HPDE6-E6E7 (cell line): ENCODE results near the gene ADGRE2.
"Not testable (repeated sequence)": the region's sequence is repeated elsewhere in the genome, so short reads cannot be mapped to it uniquely, and the experiment has no call there.

Experiments
- DNase-seq: peaks from one replicate; pipeline ENCODE4 v3.0.0; 2011; ENCODE audit warnings: missing footprints; ENCODE audit errors: extremely low spot score

Gene ADGRE2

DNA sequence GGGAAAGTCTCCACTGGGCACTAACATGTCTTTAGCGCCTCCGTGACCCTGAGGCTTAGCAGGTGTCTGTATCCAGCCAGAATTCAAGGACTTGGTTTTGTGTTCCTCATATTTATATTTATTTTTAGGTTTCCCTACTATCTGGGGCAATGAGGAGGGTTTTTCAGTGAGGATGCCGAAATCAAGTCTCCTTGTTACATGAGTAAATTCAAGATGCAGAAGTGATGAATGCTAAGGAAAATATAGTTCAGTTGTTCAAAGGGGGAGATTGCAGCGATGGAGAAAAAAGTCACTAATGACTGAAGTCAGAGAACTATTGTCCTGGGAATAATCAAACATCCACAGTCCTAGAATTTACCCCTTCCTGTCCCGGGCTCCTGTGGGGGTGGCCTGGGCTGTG is 791 bp upstream of the ADGRE2 start:
- no peak for DNase-seq

DNA sequence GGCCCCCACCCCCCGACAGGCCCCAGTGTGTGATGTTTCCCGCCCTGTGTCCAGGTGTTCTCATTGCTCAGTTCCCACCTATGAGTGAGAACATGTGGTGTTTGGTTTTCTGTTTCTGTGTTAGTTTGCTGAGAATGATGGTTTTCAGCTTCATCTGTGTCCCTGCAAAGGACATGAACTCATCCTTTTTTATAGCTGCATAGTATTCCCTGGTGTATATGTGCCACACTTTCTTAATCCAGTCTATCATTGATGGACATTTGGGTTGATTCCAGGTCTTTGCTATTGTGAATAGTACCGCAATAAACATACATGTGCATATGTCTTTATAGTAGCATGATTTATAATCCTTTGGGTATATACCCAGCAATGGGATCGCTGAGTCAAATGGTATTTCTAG is 715 bp downstream of the ADGRE2 start:
- DNase-seq = not testable (repeated sequence)

DNA sequence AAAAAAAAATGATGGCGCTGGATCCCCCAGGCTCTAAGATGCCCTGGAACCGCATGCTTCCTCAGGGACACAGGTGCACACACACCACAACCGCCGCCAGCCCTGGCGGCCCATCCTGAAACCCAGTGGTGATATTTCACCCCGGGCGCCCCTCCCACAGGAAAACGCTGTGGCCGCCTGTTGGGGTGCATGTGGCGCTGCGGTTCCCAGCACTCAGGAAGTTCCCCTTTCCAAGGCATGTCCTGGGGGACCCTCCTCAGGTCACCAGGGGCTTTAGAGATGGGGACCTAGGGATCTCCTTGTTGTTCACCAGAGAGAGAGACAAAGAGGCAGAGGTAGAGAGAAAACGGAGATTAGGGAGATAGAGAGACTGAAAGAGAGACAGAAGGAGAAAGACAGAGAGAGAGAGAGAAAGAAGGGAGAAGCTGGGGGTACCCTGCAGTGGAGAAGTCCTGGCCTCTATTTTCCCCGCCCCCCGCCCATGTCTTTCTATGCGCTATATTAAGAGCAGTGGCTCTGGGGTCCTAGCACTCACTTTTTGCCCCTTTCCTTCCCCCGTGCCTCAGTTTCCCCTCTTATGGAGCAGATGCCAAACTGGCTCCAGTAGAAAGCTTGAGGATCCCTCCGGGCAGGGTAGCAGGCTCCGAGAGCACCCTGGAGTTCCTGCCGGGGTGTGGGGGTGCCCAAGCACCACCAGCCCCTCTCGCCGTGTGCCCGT is 2.3 kb downstream of the ADGRE2 start:
- DNase-seq = no peak

DNA sequence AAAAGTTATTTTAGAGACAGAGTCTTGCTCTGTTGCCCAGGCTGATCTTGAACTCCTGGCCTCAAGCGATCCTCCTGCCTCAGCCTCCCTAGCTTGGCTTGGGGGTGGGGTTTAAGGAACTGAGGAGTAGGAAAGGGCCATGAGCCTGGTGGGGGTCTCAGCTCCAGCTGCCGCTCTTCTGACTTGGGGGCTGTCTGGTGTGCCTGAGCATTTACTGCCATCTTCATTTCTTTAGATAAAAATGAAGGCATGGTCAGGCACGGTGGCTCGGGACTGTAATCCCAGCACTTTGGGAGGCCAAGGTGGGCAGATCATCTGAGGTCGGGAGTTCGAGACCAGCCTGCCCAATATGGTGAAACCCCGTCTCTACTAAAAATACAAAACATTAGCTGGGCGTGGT is 3.0 kb downstream of the ADGRE2 start:
- DNase-seq = not testable (repeated sequence)

DNA sequence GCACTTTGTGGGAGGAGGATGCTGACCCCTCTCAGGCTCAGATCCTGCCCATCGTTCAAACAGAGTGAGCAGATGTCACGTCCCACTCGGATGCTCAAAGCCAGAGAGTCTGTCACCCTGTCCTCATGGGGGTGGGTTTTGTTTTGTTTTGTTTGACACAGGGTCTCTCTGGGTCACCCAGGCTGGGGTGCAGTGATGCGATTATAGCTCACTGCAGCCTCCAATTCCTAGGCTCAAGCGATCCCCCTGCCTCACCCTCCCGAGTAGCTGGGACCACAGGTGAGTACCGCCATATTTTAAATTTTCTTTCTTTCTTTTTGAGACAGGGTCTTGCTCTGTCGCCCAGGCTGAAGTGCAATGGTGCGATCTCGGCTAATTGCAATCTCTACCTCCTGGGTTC is 4.0 kb downstream of the ADGRE2 start:
- DNase-seq = no peak

DNA sequence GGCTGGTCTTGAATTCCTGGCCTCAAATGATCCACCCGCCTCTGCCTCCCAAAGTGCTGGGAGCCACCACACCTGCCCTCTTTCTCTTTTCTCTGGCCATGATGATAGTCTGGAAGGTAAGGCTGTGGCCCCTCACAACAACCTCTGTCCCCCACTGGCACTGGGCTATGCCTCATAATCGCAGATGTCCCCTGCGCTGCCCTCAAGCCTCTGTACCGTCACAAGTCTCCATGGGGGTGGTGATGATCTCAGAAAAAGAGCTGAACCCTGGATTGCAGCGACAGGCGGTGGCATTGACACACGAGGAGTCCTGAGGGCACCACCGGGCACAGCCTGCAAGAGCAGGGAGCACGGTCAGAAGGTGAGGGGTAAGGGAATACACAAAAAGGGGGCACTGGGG is 4.6 kb downstream of the ADGRE2 start:
- DNase-seq = not testable (repeated sequence)

DNA sequence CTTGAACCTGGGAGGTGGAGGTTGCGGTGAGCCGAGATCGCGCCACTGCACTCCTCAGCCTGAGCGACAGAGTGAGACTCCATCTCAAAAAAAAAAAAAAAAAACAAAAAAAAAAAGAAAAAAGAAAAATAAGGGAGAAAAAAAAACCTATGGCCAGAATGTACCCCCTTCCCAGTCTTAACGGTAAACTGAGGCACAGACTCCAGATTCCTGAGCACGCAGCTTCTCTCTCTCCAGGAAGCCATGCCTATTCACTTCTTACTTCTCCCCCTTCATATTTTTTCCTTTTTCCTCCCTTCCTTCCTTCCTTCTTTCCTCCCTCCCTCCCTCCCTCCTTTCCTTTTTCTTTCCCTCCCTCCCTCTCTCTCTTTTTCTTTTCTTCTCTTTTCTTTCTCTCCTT is 5.4 kb downstream of the ADGRE2 start:
- DNase-seq = no peak

DNA sequence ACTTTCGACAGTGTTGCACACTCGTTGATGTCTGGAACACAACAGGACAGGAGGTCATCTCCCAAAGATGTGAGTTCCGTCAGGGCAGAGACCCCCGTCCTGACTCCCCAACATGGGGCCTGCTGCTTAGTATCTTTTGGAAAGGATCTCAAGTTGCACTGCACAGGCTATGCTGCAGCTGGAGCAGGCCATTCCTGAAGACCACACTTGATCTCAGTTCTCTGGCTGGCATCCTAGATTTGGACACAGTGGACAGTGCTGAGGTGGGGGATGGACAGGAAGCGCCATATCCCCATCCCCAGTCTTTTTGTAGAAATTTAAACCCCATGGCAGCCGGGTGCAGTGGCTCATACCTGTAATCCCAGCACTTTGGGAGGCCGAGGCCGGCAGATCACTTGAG is 5.9 kb downstream of the ADGRE2 start:
- no peak for DNase-seq

DNA sequence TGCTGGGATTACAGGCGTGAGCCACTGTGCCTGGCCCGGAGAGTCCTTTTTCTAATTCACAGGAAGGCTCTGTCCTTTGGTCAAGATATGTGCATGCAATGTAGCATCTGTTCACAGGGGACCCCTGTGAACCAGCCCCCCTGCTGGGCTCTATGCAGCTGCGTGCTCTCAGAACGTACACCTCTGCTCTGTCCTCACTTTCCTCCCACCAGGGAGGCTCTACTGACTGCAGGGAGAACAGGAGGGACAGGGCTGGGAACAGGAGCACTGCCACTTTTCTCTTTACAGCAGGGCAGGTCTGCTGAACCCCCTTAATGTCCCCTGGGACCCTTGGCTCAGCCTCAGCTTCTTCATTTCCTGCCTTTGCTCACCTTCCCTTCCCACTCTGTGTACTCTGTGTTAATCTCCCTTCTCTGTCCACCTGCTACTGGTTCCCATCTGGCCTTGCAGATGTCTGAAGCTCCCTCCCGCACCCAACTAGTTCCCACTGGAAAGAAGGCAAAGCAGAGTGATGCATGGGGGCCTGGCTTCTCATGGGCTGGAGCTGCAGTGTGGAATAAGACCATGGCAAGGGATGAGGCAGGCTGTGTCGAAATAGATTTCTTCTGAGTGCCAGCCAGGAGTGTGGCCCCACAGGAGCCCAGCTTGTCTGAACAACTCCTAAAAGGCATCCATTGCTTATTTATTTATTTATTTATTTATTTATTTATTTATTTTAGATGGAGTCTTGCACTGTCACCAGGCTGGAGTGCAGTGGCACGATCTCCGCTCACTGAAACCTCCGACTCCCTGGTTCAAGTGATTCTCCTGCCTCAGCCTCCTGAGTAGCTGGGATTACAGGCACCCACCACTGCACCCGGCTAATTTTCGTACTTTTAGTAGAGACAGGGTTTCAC is 7.2 kb downstream of the ADGRE2 start:
- DNase-seq = no peak

DNA sequence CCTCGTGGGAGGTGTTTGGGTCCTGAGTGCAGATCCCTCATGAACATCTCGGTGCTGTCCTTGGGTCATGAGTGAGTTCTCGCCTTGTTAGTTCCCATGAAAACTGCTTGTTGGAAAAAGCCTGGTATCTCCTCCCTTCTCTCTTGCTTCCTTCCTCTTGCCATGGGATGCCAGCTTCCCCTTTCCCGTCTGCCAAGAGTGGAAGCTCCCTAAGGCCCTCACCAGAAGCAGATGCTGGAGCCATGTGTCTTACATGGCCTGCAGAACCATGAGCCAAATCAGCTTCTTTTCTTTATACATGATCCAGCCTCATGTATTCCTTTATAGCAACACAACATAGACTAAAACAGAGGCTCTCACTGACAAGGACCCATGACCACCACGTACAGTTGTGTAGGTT is 8.2 kb downstream of the ADGRE2 start:
- no peak for DNase-seq

DNA sequence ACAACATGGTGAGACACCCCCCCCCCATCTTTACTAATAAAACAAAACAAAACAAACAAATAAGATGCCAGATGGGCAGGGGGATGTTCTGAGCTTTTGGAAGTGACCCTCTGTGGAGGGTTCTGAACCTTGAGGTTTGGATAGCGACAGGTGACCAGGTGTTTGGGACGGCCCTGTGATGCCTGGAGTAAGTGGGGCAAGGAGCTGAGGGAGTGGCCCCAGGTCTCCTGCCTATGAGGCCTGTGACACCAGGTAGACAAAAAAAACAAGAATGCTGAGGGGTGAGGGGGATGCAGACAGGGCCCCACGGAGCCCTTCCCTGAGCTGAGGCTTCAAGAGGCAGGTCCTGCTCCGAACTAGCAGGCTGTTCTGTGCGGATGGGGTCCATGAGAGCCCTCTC is 9.2 kb downstream of the ADGRE2 start:
- no peak for DNase-seq

DNA sequence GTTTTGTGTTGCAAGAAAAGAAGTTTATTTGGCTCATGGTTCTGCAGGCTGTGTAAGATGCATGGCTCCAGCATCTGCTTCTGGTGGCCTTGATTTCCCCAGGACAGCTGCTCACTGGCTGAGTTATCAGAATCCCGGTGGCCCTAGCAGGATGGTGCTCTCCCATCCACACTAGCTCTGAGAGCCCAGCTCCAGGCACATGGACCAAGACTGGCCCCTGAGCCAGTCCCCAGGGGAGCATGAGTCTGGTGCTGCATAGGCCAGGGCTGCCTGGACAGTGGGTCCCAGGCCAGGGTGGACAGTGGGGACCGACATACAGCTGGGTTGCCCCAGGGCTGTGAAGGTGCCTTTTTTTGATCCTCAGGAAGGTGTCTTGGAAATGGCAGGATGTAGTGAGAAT is 10.4 kb downstream of the ADGRE2 start:
- no peak for DNase-seq

DNA sequence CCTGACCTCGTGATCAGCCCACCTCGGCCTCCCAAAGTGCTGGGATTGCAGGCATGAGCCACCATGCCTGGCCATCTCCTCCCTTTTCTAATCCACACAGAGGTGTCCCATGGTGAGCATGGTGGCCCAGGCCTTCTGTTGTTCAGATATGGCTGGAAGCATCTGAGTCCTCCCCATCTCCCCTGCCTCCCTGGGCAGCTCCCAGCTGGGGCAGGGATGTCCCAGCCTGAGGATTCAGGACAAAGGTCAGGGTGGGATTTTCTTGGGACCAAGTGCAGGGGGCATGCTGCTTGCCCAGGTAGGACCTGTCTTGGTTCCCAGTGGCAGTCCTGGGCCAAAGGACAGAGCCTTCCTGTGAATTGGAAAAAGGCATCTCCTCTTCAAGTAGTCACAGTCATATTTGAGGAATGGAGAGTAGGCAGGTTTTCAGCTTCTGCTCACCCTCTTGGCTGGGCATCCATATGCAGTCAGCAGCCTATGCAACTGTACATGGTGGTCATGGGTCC is 10.8 kb downstream of the ADGRE2 start:
- DNase-seq = no peak

DNA sequence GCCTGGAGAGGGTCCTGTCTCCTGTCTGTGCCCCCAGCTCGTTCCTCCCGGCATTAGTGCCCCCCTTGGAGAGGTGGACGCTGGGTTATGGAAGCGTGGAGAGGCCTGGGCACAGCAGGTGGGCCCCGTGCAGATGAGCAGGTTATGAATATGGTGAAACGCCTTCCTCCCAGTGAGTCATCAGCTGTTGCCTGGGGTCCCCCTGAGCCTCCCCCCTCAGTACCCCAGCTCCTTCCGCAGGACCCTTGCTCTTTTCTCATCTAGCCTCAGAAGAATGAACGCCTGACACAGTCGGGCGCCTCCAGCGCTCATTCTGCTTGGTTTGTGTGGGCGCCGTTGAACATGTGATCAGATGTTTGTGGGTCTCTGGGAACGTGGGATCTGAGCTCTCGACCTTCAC is 12.5 kb downstream of the ADGRE2 start:
- DNase-seq = not testable (repeated sequence)

DNA sequence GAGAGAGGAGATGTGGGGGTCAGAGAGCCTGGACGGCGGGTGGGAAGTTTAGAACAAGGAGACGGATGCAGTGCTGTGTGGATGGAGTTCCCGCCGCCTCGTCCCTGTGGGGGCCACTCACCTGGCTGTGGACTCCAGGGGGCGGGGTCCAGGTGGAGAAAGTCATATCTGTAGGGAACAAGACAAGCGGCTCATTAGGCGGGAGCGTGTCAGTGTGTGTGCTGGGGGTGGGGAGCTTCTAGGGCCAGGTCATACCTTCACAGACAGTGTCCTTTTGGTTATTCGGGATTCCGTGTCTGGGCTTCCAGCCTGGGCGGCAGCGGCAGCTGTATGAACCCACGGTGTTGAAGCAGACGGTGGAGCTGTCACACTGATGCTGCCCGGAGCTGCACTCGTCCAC is 13.0 kb downstream of the ADGRE2 start:
- not testable (repeated sequence) for DNase-seq

DNA sequence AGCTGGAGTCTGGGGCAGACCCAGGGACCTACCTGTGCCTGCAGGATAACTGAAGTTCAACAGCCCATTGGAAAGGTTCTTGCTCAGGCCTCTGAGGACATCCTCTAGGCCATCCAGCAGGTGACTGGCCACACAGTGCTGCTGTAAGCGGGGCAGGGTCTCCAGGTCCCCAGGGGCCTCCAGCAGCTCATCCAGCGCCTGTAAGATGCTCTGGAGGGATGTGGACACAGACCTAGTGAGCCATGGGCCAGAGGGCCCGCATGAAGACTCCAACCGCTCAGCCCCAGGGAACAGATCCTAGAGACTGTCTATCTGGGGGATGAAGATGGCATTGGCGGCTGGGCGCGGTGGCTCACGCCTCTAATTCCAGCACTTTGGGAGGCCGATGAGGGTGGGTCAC is 14.0 kb downstream of the ADGRE2 start:
- no peak for DNase-seq

DNA sequence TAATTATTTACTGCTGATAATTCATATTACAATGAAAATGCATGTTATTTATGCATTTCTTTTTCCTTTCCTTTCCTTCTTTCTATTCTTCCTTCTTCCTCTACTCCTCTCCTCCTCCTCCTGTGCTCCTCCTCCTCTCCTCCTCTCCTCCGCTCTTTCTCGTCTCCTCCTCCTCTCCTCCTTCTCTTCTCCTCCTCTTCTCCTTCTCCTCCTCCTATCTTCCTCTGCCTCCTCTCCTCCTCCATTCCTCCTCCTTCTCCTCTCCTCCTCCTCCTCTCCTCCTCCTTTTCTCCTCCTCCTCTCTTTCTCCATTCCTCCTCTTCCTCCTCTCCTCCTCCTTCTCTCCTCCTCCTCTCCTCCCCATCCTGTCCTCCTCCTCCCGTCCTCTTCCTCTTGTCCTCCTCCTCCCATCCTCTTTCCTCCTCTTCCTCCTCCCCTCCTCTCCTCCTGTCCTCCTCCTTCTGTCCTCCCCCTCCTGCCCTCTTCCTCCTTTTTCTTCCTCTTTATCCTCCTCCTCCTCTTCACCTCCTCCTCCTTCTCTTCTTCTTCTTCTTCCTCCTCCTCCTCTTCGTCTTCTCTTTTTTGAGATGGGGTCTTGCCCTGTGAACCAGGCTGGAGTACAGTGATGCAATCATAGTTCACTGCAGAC is 14.7 kb downstream of the ADGRE2 start:
- no peak for DNase-seq

DNA sequence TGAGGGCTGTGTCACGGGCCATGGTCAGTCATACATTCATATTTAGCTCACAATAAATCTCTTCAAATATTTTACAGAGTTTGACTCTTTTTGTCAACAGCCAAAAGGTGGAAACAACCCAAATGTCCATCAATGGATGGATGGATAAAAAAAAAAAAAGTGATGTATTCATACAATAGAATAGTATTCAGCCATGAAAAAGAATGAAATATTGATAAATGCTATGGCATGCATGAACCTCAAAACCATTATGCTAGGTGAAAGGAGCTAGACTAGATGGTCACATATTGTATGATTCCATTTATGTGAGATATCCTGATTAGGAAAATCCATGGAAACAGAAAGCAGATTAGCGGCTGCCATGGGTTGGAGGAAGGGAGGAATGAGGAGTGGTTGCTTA is 16.2 kb downstream of the ADGRE2 start:
- DNase-seq = no peak

DNA sequence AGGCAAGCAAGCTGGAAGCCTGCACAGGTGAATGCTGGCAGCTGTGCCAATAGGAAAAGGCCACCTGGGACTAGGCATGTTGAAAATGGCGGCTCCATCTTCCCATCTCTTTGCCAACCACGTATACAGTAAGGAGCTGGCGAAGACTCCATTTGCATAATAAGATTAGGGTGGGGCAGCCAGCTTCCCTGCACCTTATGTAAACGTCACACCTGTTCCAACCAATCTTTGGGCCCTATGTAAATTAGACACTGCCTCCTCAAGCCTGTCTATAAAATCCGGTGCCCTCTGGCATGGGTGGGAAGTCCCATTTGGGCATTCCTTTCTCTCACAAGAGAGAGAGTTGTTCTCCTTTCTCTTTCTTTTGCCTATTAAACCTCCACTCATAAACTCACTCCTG is 16.8 kb downstream of the ADGRE2 start:
- DNase-seq = no peak

DNA sequence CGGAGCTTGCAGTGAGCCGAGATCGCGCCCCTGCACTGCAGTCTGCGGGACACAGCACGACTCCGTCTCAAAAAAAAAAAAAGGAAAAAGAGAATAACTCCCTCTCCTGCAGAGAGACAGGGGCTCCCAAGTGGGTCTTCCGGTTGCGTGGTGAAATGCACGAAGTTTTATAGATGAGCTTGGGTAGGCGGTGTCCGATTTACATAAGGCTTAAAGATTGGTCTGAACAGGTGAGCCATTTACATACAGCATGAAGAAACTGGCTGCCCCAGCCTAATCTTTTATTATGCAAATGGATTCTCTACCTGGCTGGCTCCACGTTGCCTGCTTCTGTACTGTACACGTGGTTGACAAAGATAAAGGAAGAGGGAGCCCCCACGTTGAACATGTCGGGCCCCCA is 19.5 kb downstream of the ADGRE2 start:
- DNase-seq = no peak

DNA sequence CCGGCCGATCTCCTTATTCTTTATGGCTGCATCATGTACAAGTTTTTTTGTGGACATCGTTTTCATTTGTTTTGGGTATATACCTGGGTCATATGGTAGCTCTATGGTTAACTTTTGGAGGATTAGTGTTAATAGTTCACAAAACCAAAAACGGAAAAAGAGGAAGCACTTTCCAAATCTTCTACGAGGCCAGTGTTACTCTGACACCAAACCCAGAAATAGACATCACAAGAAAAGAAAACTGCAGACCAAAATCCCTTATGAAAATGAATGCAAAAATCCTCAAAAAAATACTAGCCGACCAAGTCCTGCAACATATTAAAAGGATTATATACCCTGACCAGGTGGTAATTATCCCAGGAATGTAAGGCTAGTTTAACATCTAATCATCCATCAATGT is 29.8 kb downstream of the ADGRE2 start:
- DNase-seq = no peak

DNA sequence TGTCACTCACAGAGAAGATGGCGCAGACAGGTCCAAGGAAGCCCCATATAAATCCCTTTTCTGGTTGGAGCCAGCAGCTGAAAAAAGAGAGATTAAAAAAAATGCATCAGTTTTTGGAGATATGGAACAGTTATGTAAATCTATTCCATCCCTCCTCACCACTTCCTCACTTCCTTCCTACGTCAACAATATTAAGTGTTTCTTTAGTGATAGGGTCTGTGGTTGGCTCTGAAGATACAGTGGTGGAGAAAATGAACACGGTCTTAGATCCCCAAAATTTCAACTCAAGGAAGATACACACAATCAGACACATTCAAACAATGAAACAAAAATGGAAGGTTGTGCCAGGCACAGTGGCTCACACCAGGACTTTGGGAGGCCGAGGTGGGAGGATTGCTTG is 31.5 kb downstream of the ADGRE2 start:
- DNase-seq = no peak

DNA sequence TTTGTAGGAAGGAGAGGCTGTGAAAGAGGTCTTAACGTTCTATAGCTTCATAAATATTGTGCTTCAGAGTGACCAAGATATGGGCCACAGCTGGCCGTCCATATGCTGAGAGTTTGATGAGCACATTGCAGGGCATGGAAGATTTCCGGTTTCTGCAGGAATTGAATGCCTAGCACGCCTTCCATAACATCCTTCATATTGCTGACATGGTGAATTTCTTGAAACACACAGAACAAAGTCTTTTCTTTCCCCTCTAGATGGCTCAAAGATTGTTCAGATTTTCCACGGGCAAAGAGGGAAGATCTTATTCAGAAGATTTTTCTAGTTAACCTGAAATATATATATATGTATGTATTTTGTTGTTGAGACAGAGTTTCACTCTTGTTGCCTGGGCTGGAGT is 42.4 kb downstream of the ADGRE2 start:
- DNase-seq = no peak
